WERI-Rb-1 (cell line): Measurements from ENCODE around the gene TMEM130.
A peak's percentile ranks its signal among the peaks of the same experiment; 100 is the strongest.

Experiments used
- DNase-seq: peaks from one replicate; pipeline ENCODE4 v3.0.0-alpha.2; 2020
- H3K27ac ChIP-seq: fragments of 250-450 bp; sonication (Bioruptor Pico); 2 replicates; pipeline ENCODE4 v1.5.1; 2020; ENCODE audit warnings: mild to moderate bottlenecking, moderate library complexity
- H3K27me3 ChIP-seq: fragments of 250-450 bp; sonication (Bioruptor Pico); 2 replicates; pipeline ENCODE4 v1.5.1; 2021; ENCODE audit warnings: mild to moderate bottlenecking, low read depth, moderate library complexity; ENCODE audit not compliant: insufficient read depth, severe bottlenecking
- H3K36me3 ChIP-seq: fragments of 250-450 bp; sonication (Bioruptor Pico); 2 replicates; pipeline ENCODE4 v1.5.1; 2020; ENCODE audit warnings: mild to moderate bottlenecking, moderate library complexity
- H3K4me3 ChIP-seq: 2 replicates; pipeline ENCODE4 v1.5.1; 2011; ENCODE audit warnings: low read depth, mild to moderate bottlenecking, control low read depth, low read length
- H3K9me3 ChIP-seq: fragments of 250-450 bp; sonication (Bioruptor Pico); 2 replicates; pipeline ENCODE4 v1.5.1; 2021; ENCODE audit warnings: mild to moderate bottlenecking, moderate library complexity; ENCODE audit not compliant: severe bottlenecking
- CTCF ChIP-seq: IDR thresholded peaks from 2 replicates; pipeline ENCODE4 v1.5.1; 2011; ENCODE audit warnings: low read depth, mild to moderate bottlenecking, control low read depth, inconsistent platforms, low read length

TMEM130 gene

GRCh38 chr7:98869597-98870120 lies at the start of gene TMEM130:
TMEM130 (minus strand) TSS chr7:98870014; CDS start chr7:98869861, 153 bp downstream.
- H3K4me3 ChIP-seq: peak within 1 kb of the TSS; percentile 46
- TF ChIP-seq CTCF: no peak
- H3K9me3 ChIP-seq: no peaks in the 10 kb centered on the region
- no peaks in the 10 kb centered on the region for H3K27me3 ChIP-seq
- H3K27ac ChIP-seq: peak within 1 kb of the TSS; percentile 46
- DNase-seq: no peak
- H3K36me3 ChIP-seq: no peaks in the 10 kb centered on the region

GRCh38 chr7:98917331-98917730 lies 47.5 kb upstream of the TMEM130 start:
- TF ChIP-seq CTCF: no peak
- no peak for DNase-seq
- Histone ChIP-seq H3K27ac (no peak overlapping the region), H3K9me3 (no peaks in the 10 kb centered on the region), H3K4me3 (no peak overlapping the region), H3K27me3 (no peaks in the 10 kb centered on the region), H3K36me3 (peaks cover 74% of the 10 kb centered on the region)

- TF ChIP-seq CTCF: no peak
- Histone ChIP-seq H3K36me3 (peaks cover 74% of the 10 kb centered on the region), H3K27me3 (no peaks in the 10 kb centered on the region), H3K4me3 (no peak overlapping the region), H3K9me3 (no peaks in the 10 kb centered on the region), H3K27ac (no peak overlapping the region)
- DNase-seq: no peak
Measured at GRCh38 chr7:98913612-98914011, 43.8 kb upstream of the TMEM130 start.

GRCh38 chr7:98913026-98913425 lies 43.2 kb upstream of the TMEM130 start:
- Histone ChIP-seq H3K4me3 (no peak overlapping the region), H3K36me3 (peaks cover 76% of the 10 kb centered on the region), H3K9me3 (no peaks in the 10 kb centered on the region), H3K27me3 (no peaks in the 10 kb centered on the region), H3K27ac (no peak overlapping the region)
- no peak for TF ChIP-seq CTCF
- DNase-seq: no peak

GRCh38 chr7:98911916-98912315 lies 42.1 kb upstream of the TMEM130 start:
- DNase-seq: no peak
- Histone ChIP-seq H3K27me3 (no peaks in the 10 kb centered on the region), H3K9me3 (no peaks in the 10 kb centered on the region), H3K27ac (no peak overlapping the region), H3K36me3 (peaks cover 78% of the 10 kb centered on the region), H3K4me3 (no peak overlapping the region)
- no peak for TF ChIP-seq CTCF

- DNase-seq: no peak
- H3K4me3 ChIP-seq: no peak overlapping the region
- no peak for TF ChIP-seq CTCF
- H3K27ac ChIP-seq: no peak overlapping the region
- H3K27me3 ChIP-seq: no peaks in the 10 kb centered on the region
- no peaks in the 10 kb centered on the region for H3K9me3 ChIP-seq
- H3K36me3 ChIP-seq: peaks cover 81% of the 10 kb centered on the region
Measured at GRCh38 chr7:98910427-98910826, 40.6 kb upstream of the TMEM130 start.
